Left renal cortex interstitium (tissue), 4 donors: ENCODE results near the gene NHLRC1. TPM values are rescaled to one million over a fixed set of nuclear protein-coding genes. Genes with fewer than 3 reads are reported as not detected.
"Not testable (repeated sequence)": the region's sequence is repeated elsewhere in the genome, so short reads cannot be mapped to it uniquely, and the experiment has no call there.

Experiments
- DNase-seq, 4 donors: peaks; one replicate each; pipeline ENCODE4 v3.0.0-alpha.2; 2013; ENCODE audit warnings: low read depth in 4 of 4, low spot score in 2 of 4, missing footprints in 1 of 4
- polyA plus RNA-seq, 4 donors: library from polyadenylated mRNA; unstranded; fragments of 120-200 nt; gene quantifications; one replicate each; pipeline ENCODE4 v1.2.1, GENCODE V29; 2013; ENCODE audit not compliant: insufficient read length in 4 of 4

Gene NHLRC1
- polyA plus RNA-seq: 1 to 10 TPM; 1.7 to 2.3 (median 1.9) TPM

GRCh38 chr6:18122128-18123093 is at the start of gene NHLRC1:
TSS of gene NHLRC1 (minus strand) at chr6:18122677. CDS start at chr6:18122606, 71 bp downstream.
- peak; percentile 25 to 76 (median 70) for DNase-seq

- DNase-seq: no peak
These were observed 49.4 kb upstream of the NHLRC1 start for GRCh38 chr6:18171871-18172270.

- no peak for DNase-seq
These were observed 45.8 kb upstream of the NHLRC1 start for GRCh38 chr6:18168264-18168663.

- no peak for DNase-seq
These were observed 44.0 kb upstream of the NHLRC1 start for GRCh38 chr6:18166312-18167036.

- DNase-seq: no peak
These were observed 43.3 kb upstream of the NHLRC1 start for GRCh38 chr6:18165751-18166150.

- no peak for DNase-seq
These were observed 39.9 kb upstream of the NHLRC1 start for GRCh38 chr6:18162401-18162800.

- no peak for DNase-seq
These were observed 39.0 kb upstream of the NHLRC1 start for GRCh38 chr6:18161431-18161830.

- no peak for DNase-seq
These were observed 38.4 kb upstream of the NHLRC1 start for GRCh38 chr6:18160911-18161310.

GRCh38 chr6:18155864-18156421 is 33.5 kb upstream of the NHLRC1 start:
- peak in 2 of 4 donors; percentile 37 to 39 for DNase-seq

- DNase-seq: peak; percentile 84 to 96 (median 92)
These were observed 32.8 kb upstream of the NHLRC1 start, which contains the start of gene KDM1B for GRCh38 chr6:18155150-18155863. TSS of gene KDM1B (plus strand) at chr6:18155422. CDS start at chr6:18159896, 4,474 bp downstream.

- DNase-seq: peak in 1 of 4 donors; percentile 66
These were observed 32.2 kb upstream of the NHLRC1 start, which contains the start of gene TPMT for GRCh38 chr6:18154507-18155149. TSS of gene TPMT (minus strand) at chr6:18155077. CDS start at chr6:18149127, 5,950 bp downstream.

GRCh38 chr6:18153311-18153703 is 30.8 kb upstream of the NHLRC1 start:
- no peak for DNase-seq

GRCh38 chr6:18151801-18152200 is 29.3 kb upstream of the NHLRC1 start:
- no peak for DNase-seq

- not testable (repeated sequence) for DNase-seq
These were observed 28.9 kb upstream of the NHLRC1 start for GRCh38 chr6:18151391-18151790.

- no peak for DNase-seq
These were observed 26.0 kb upstream of the NHLRC1 start for GRCh38 chr6:18148304-18149025.

- no peak for DNase-seq
These were observed 25.1 kb upstream of the NHLRC1 start for GRCh38 chr6:18147616-18148015.

GRCh38 chr6:18147160-18147559 is 24.7 kb upstream of the NHLRC1 start:
- no peak for DNase-seq

GRCh38 chr6:18142591-18142861 is 20.0 kb upstream of the NHLRC1 start:
- DNase-seq: no peak
